ENCODE measurements around the gene WDFY1.

The WDFY1 gene

GRCh38 chr2:223922308-223922707 lies 22.8 kb downstream of the WDFY1 start:
- H3K4me3 ChIP-seq (ENCODE audit: low read length) = no peak overlapping the region
- H3K9ac ChIP-seq (ENCODE audit: low read depth, low read length) = no peak overlapping the region
- H3K4me2 ChIP-seq (ENCODE audit: low read length) = no peak overlapping the region
- H3K27me3 ChIP-seq (ENCODE audit: control insufficient read depth, insufficient read depth, low read length) = no peaks in the 10 kb centered on the region
- H3K4me1 ChIP-seq (ENCODE audit: control insufficient read depth, insufficient read depth, low read length) = peaks cover 36% of the 10 kb centered on the region
- H3K36me3 ChIP-seq (ENCODE audit: insufficient read depth, low read length) = peaks cover 15% of the 10 kb centered on the region
- H3K9me3 ChIP-seq (replicated peaks; ENCODE audit: low read length) = no peaks in the 10 kb centered on the region

DNA sequence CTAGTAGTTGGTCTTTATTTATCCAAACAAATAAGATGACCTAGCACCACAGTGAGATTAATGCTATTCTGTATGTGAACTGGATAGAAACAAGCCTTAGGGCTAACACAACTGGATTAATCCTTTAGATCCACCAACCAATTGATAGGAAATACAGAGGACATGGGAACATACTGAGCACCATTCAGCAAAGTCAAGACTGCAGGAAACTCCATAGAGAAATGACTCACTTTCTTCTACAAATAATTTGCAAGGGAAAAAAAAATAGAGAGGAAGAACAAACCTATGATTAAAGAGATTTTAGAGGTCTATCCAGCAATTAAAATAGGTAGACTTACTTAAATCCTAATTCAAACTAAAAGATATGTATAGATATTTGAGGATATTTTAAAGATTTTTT lies 23.9 kb downstream of the WDFY1 start:
- H3K4me1 ChIP-seq (ENCODE audit: control insufficient read depth, insufficient read depth, low read length) = peaks cover 36% of the 10 kb centered on the region
- H3K9ac ChIP-seq (ENCODE audit: low read depth, low read length) = no peak overlapping the region
- no peaks in the 10 kb centered on the region for H3K27me3 ChIP-seq (ENCODE audit: control insufficient read depth, insufficient read depth, low read length)
- no peaks in the 10 kb centered on the region for H3K9me3 ChIP-seq (replicated peaks; ENCODE audit: low read length)
- peaks cover 22% of the 10 kb centered on the region for H3K36me3 ChIP-seq (ENCODE audit: insufficient read depth, low read length)
- H3K4me2 ChIP-seq (ENCODE audit: low read length) = no peak overlapping the region
- H3K4me3 ChIP-seq (ENCODE audit: low read length) = no peak overlapping the region

- no peak overlapping the region for H3K4me2 ChIP-seq (ENCODE audit: low read length)
- H3K9me3 ChIP-seq (replicated peaks; ENCODE audit: low read length) = no peaks in the 10 kb centered on the region
- no peak overlapping the region for H3K4me3 ChIP-seq (ENCODE audit: low read length)
- peaks cover 33% of the 10 kb centered on the region for H3K36me3 ChIP-seq (ENCODE audit: insufficient read depth, low read length)
- H3K27me3 ChIP-seq (ENCODE audit: control insufficient read depth, insufficient read depth, low read length) = no peaks in the 10 kb centered on the region
- peaks cover 32% of the 10 kb centered on the region for H3K4me1 ChIP-seq (ENCODE audit: control insufficient read depth, insufficient read depth, low read length)
- H3K9ac ChIP-seq (ENCODE audit: low read depth, low read length) = no peak overlapping the region
Observed at GRCh38 chr2:223920109-223920508, 25.0 kb downstream of the WDFY1 start.

DNA sequence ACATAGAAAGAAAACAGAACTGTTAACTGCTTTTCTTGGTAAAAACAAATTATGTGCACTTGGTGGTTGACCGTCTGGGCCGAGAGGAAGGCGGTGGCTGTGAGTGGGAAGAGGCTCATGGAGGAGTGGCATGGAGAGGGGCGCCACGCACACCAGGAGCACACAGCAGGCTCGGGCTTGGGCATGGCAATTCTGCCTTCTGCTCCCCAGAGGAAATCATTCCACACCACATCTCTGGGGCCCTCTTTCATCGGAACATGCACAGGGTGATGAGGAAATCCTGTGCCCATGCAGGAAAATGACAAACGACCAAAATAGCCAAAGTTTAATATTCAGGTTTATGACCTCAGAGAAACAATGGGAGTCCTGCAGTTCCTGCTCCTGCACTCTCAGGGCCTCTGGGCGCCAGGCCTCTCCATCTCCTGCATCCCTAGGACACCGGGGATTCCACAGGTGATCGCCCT lies 26.4 kb downstream of the WDFY1 start:
- H3K4me2 ChIP-seq (ENCODE audit: low read length) = no peak overlapping the region
- no peak overlapping the region for H3K4me3 ChIP-seq (ENCODE audit: low read length)
- H3K4me1 ChIP-seq (ENCODE audit: control insufficient read depth, insufficient read depth, low read length) = peaks cover 21% of the 10 kb centered on the region
- H3K27me3 ChIP-seq (ENCODE audit: control insufficient read depth, insufficient read depth, low read length) = no peaks in the 10 kb centered on the region
- no peaks in the 10 kb centered on the region for H3K9me3 ChIP-seq (replicated peaks; ENCODE audit: low read length)
- peaks cover 43% of the 10 kb centered on the region for H3K36me3 ChIP-seq (ENCODE audit: insufficient read depth, low read length)
- H3K9ac ChIP-seq (ENCODE audit: low read depth, low read length) = no peak overlapping the region

- Histone ChIP-seq H3K4me1 (ENCODE audit: control insufficient read depth, insufficient read depth, low read length) (peaks cover 9% of the 10 kb centered on the region), H3K4me2 (ENCODE audit: low read length) (no peak overlapping the region), H3K27me3 (ENCODE audit: control insufficient read depth, insufficient read depth, low read length) (no peaks in the 10 kb centered on the region), H3K4me3 (ENCODE audit: low read length) (no peak overlapping the region), H3K36me3 (ENCODE audit: insufficient read depth, low read length) (peaks cover 41% of the 10 kb centered on the region), H3K9me3 (replicated peaks; ENCODE audit: low read length) (no peaks in the 10 kb centered on the region), H3K9ac (ENCODE audit: low read depth, low read length) (no peak overlapping the region)
Observed at GRCh38 chr2:223916181-223916920, 28.8 kb downstream of the WDFY1 start.

- no peak overlapping the region for H3K9ac ChIP-seq (ENCODE audit: low read depth, low read length)
- no peak overlapping the region for H3K4me2 ChIP-seq (ENCODE audit: low read length)
- H3K4me3 ChIP-seq (ENCODE audit: low read length) = no peak overlapping the region
- peaks cover 4% of the 10 kb centered on the region for H3K4me1 ChIP-seq (ENCODE audit: control insufficient read depth, insufficient read depth, low read length)
- no peaks in the 10 kb centered on the region for H3K27me3 ChIP-seq (ENCODE audit: control insufficient read depth, insufficient read depth, low read length)
- peaks cover 43% of the 10 kb centered on the region for H3K36me3 ChIP-seq (ENCODE audit: insufficient read depth, low read length)
- H3K9me3 ChIP-seq (replicated peaks; ENCODE audit: low read length) = no peaks in the 10 kb centered on the region
Observed at GRCh38 chr2:223915071-223915470, 30.1 kb downstream of the WDFY1 start.

GRCh38 chr2:223914324-223914723 lies 30.8 kb downstream of the WDFY1 start:
- Histone ChIP-seq H3K36me3 (ENCODE audit: insufficient read depth, low read length) (peaks cover 44% of the 10 kb centered on the region), H3K4me3 (ENCODE audit: low read length) (no peak overlapping the region), H3K9me3 (replicated peaks; ENCODE audit: low read length) (no peaks in the 10 kb centered on the region), H3K9ac (ENCODE audit: low read depth, low read length) (no peak overlapping the region), H3K27me3 (ENCODE audit: control insufficient read depth, insufficient read depth, low read length) (no peaks in the 10 kb centered on the region), H3K4me1 (ENCODE audit: control insufficient read depth, insufficient read depth, low read length) (peaks cover 9% of the 10 kb centered on the region), H3K4me2 (ENCODE audit: low read length) (no peak overlapping the region)

DNA sequence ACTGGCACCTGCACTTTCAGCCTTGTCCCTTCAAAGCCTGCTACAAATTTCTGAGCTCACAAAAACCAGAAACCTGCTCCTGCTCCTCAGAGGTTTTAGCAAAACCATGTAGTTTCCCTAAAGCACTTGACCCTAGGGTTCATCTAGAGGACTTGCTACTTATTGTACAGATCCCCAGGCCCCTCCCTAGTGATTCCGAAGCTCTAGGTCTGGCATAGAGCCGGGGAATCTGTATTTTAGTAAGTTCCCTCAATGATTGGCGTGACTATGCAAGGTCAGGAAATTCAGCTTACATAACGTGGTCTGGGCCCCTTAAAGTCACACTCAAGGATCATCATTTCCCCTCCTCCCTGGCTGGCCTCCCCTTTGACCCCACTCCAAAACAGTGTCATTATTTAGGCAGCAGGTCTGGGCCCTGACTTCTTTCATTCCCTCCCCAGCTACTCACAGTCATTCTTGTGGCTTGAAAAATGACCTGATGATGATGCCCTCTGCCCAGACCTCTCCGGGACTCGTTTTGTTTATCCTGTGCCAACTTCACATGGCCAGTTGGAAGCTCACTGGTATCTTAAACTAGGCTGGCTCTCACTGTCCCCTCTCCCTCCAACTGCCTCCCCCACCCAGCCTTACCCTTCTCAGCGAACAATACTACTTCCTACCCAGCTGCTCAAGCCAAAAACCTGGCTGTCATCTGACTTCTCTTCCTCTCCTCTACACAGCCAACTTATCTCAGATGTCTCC lies 36.0 kb downstream of the WDFY1 start:
- H3K36me3 ChIP-seq (ENCODE audit: insufficient read depth, low read length) = peaks cover 35% of the 10 kb centered on the region
- H3K4me1 ChIP-seq (ENCODE audit: control insufficient read depth, insufficient read depth, low read length) = peaks cover 8% of the 10 kb centered on the region
- no peak overlapping the region for H3K9ac ChIP-seq (ENCODE audit: low read depth, low read length)
- no peak overlapping the region for H3K4me3 ChIP-seq (ENCODE audit: low read length)
- no peak overlapping the region for H3K4me2 ChIP-seq (ENCODE audit: low read length)
- no peaks in the 10 kb centered on the region for H3K9me3 ChIP-seq (replicated peaks; ENCODE audit: low read length)
- no peaks in the 10 kb centered on the region for H3K27me3 ChIP-seq (ENCODE audit: control insufficient read depth, insufficient read depth, low read length)

DNA sequence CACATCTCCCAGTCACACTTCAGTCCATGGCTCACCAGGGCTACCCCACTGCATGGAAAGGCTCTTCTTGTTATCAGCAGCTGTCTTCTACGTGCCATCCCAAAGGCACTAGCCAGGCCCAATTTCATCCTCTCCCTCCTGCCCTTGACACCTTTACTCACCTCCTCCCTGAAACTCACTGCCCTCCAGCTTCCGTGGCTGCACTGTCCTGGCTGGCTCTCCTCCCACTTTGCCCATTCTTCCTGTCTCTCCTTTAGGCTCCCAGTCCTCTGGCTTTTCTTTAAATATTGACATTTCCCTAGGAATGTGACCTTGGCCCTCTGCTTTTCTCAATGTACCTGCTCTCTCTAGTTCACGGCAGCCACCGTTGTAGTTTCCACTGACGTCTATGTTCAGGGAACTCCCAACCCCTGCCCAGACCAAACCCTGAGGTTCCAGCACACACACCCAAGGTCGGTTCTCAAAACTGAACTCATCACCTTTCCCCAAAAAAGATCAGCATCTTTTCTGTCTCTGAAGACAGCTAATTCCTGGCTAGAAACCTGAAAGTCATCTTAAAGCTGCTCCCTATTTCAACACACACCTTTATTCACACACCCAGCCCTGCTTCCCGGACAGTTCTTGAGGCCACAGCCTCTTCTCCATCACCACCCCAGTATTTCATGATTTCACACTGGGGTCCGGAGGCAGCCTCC lies 36.7 kb downstream of the WDFY1 start:
- Histone ChIP-seq H3K4me3 (ENCODE audit: low read length) (no peak overlapping the region), H3K4me2 (ENCODE audit: low read length) (no peak overlapping the region), H3K36me3 (ENCODE audit: insufficient read depth, low read length) (peaks cover 36% of the 10 kb centered on the region), H3K27me3 (ENCODE audit: control insufficient read depth, insufficient read depth, low read length) (no peaks in the 10 kb centered on the region), H3K4me1 (ENCODE audit: control insufficient read depth, insufficient read depth, low read length) (peaks cover 8% of the 10 kb centered on the region), H3K9ac (ENCODE audit: low read depth, low read length) (no peak overlapping the region), H3K9me3 (replicated peaks; ENCODE audit: low read length) (no peaks in the 10 kb centered on the region)

DNA sequence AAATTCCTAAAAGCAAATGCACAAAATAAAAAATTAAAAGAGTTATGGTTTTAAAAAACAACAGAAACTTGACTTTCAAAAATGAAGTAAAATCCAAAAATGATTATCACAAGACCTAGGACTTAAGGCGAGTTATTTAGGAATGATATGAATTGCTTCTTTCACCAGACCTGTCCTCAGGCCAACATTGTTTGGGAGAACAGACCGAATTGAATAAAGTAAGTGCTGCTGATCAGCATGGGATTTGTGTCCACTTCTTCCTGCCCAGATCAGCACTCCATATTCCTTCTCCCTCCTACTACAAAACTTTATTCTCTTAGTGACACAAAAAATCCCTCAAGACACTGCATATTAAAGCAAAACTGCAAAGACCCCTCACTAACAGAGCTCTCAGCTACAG lies 39.1 kb downstream of the WDFY1 start:
- Histone ChIP-seq H3K4me3 (ENCODE audit: low read length) (no peak overlapping the region), H3K4me1 (ENCODE audit: control insufficient read depth, insufficient read depth, low read length) (peaks cover 8% of the 10 kb centered on the region), H3K36me3 (ENCODE audit: insufficient read depth, low read length) (peaks cover 40% of the 10 kb centered on the region), H3K9ac (ENCODE audit: low read depth, low read length) (no peak overlapping the region), H3K4me2 (ENCODE audit: low read length) (no peak overlapping the region), H3K27me3 (ENCODE audit: control insufficient read depth, insufficient read depth, low read length) (no peaks in the 10 kb centered on the region), H3K9me3 (replicated peaks; ENCODE audit: low read length) (no peaks in the 10 kb centered on the region)

DNA sequence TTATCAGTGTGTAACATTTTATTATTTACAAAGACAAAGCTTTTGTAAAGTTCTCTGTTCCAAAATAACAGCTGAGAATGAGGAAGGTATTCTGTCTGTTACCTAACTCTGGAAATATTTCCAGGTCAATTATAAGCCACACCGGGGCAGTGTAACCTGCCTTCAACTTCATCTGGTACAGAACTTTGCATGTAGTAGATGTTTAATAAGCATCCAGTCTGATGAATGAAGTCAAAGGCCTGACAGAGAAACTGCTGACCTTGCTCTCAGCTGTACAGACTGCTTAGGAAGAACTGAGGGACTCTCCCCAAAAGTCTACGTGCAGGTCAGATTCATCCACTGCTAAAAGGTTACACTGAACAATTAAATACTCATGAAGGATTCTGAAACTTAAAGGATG lies 43.3 kb downstream of the WDFY1 start:
- Histone ChIP-seq H3K4me2 (ENCODE audit: low read length) (no peak overlapping the region), H3K9me3 (replicated peaks; ENCODE audit: low read length) (no peaks in the 10 kb centered on the region), H3K27me3 (ENCODE audit: control insufficient read depth, insufficient read depth, low read length) (no peaks in the 10 kb centered on the region), H3K9ac (ENCODE audit: low read depth, low read length) (no peak overlapping the region), H3K4me3 (ENCODE audit: low read length) (no peak overlapping the region), H3K4me1 (ENCODE audit: control insufficient read depth, insufficient read depth, low read length) (no peaks in the 10 kb centered on the region), H3K36me3 (ENCODE audit: insufficient read depth, low read length) (peaks cover 51% of the 10 kb centered on the region)
